Activated CD8-positive, alpha-beta memory T cell treated with anti-CD3 and anti-CD28 coated beads for 4 hours (primary cell): ENCODE results near the gene PRDM1.

Experiments used
- DNase-seq, 2 donors: peaks; one replicate each; pipeline ENCODE4 v3.0.0-alpha.2; 2020; ENCODE audit warnings: low read depth in 2 of 2

The PRDM1 gene

DNA sequence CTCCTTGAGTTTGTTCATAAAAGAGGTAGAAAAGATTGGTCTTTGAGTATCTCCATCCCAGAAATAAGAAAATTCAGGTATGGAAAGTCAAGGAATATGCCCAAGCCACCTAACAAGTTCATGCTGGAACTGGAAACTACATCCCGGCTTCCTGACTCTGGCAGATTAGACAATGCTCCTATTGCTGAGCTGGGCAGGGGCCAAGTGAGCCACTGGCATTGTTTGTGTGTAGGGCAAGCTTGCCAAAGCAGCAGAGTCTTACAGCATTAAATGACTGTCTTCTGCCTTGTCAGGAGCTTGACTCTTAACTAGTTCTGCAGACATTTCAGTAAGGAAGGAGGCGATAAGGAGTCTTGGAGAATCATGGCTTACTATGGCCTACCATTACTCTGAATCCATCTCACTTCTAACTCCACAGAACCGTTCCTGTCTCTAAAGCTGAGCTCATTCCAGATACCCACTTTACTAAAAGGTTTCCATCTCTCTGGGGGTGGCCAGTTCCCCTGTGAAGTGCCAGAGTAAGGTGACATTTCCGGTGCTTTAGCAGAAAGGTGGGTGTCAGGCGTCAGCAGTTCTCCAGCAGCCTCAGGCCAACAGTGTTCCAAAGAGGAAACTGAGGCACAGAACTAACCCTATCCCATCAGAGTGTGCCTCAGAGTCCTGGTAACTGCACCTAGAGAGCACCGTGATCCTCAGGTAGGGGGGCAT is 30.1 kb downstream of the PRDM1 start:
- DNase-seq = no peak

DNA sequence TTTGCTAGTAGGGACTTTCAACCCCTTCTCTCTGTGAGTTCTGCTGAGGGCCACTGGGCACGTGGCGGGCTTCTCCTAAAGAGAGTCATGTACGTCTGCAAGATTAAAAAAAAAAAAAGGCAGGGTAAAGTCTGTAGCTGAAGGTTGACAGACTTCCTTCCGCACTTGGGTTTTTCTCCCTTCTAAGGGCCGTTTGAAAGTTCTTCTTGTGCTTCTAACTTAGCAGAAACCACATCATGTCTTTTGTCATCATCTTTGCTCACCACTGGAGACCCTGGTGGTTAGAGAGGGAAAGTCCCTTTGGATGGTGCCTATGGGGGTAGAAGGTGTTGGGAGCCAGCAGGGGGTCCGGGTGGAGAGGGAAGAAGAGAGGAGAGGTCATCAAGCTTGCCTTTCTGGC is 31.4 kb downstream of the PRDM1 start:
- peak in 1 of 2 donors; percentile 46 for DNase-seq

DNA sequence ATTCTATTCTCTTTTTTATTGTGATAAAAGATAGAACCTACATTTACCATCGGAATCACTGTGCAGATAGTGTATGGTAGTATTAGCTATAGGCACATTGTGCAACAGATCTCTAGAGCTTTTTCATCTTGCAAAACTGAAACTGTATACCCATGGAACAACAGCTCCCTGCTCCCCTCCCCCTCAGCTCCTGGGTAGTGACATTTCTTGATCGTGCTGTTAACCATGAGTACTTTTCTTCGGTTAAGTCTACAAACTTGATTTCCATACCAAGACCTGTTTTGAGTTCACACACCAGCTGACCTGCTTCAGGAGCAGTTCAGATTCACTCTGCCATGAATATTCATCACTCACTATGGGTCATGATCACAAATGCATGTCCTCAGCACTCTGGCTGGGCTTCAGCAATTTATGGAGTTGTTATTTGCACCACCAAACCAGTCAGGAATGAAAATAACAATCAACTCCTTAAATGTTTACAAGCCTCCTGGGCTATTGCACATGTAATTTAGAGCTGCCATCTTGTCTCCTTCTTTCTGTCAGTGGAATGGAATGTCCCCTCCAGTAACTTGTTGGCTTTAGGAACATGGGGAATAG is 32.8 kb downstream of the PRDM1 start:
- DNase-seq = no peak

DNA sequence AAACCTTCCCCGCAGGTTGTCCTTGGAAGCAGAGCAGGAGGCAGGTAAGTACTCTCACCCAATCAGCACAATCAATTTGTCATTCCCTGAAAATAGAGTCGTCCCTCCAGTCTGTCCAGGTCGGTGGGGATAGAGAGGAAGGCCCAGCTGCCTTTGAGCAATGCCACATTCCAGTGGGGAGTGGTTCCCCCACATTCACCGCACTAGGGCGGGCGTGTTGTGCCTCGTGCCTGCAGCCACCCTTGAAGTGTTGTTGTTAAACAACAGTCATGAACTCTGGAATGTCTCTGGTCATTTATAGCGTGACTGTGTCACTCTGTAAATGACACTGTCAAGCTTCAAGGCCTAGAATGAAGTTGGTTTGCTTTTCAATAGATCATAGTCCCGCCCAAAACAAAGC is 33.4 kb downstream of the PRDM1 start:
- DNase-seq = no peak

DNA sequence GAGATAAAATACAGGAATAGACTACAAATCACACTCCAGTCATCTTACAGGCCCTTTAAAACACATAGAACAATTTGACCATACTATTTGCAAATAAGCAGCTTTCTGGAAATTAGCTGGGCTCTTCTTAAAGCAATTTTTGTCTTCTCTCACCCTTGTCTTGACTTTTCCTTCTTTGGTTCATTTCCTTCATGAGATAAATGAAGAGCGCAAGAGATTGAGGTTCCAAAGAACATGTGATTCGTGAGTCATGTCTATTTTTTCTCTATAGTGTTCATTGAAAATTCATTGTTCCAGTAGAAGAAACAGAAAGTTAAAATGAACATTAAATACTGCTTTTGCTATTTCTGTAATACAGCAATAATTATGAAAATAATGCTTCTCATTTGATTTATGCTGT is 33.9 kb downstream of the PRDM1 start:
- no peak for DNase-seq

DNA sequence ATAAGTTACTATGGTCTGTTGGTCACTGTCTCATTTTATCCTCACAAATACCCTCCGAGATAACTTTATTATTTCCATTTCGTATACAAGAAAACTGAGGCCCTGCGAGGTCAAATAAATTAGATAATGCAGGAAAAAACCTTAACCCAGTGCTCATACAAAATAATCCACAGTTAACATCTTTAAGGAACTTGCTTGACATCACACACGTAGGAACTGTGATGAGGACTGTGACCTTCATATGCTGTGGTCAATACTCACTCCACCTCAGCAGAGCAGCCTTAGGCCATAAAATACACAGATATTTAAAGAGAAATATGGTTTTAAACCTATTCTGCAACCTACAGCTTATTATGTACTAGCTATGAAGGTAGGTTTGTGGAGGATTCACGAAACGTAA is 34.3 kb downstream of the PRDM1 start:
- no peak for DNase-seq

DNA sequence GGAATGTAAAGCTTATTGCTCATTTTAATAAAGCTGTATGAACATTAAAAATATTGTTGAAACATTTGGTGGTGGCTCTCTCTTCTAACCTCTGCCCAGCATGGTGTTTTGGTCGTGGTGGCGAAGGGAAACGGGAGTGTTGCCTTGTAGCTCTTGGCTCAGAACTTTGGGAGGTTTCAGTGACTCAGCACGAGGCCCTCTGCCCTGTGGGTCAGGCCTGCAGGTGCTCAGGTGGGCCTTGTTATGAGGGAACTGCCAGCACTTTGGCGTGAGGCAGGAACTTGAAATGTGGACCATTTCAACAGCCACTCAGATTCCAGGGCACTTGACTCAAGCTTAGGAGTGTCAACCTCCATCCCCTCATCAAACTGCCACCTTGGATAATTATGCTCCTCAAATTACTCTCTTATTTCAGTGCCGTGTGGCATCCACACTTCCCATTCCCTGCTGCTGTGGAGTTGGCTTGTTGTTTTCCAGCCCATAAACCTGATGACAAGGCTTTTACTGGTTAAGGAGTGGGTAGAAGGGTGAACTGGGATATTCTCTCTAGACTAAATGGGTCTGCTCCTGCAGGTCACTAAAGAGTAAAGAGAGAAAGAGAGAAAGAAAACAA is 36.3 kb downstream of the PRDM1 start:
- no peak for DNase-seq

DNA sequence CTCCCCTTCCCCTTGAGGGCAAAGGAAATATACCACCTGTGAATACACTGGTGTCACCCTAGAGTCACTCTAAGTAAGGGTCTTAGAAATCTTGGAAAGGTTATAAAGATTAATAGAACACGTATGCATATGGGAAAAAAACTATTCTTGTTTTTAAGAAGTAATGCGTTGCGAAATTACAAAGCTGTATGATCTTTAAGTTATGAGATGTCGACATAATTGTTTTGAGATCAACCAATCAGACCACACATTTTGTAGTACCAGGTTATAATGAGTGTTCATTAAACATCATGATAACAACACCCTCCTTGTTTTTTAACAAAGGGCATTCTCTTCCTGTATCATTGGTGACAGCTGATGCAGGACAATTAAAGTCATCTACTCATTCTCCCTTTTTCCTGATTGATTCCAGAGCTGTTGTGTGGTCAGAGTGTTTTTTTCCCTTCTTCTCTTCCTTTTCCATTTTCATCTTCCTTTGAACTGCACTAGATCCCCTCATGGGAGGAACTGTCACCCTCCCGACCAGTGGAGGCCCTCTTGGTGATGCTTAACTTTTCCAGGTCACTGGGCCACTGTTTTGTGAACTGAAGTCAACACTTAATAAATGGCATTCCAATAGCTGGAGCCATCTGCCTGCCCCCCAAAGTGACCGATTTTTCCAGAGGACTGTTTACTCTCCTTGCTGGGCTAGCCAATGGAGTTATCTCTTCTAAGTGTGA is 37.0 kb downstream of the PRDM1 start:
- no peak for DNase-seq

DNA sequence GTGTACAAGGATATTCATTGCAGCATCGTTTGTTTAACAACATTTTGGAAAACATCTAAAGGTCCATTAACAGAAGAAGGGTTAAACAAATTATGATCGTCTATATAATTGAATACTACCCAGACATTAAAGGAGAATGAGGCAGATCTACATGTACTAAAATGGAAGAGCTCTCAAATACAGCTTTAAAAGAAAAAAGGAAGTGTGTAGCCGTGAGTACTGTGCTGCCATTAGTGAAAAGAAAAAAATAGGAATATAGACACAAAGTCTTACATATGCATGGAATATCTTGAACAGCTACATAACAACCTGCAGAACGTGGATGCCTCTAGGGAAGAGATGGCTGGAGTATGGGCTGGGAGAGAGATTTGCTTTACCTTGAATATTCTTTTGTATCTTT is 37.9 kb downstream of the PRDM1 start:
- DNase-seq = no peak

DNA sequence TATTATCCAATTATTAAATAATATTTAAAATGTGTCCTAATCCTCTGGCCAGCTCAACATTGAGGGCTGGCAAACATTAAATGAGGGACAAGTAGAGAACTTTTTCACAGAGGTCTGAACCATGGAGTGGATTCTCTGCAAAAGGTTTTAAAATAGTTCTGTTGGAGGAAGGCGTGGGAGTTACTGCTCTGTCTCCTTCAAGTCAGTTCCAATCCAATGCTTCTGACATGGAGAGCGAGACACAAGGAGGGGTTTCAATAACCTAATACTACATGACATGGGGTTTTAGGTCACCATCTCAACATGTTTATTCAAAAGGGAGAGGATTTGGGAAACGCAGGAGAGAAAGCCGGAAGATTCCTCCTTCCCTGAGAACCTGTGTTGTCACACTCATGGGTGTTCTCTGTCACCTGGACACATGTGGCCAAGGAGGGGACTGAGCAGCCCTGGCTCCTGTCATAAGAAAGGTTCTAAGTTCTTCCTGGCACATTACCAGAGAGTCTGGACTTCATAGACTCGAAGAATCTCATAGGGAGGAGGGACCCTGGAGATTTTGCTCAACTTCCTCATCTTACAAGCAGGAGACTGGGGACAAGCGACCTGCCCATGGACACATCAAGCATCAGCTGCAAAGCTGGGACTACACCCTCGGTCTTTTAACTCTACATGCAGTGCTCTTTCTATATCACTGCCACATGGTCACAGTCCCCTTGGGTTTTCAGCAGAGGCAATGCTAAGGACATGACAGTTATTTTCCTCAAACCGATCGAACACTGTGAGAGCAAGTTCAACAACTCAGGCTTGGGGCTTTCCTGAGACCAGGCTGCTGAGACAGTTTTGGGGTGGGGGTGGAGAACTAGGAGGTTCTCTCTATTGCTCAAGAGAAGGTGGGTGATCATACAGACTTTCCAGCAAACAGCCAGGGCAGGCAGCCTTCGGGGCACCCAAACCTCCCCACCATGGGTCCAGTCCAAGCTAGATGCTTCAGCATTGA is 38.6 kb downstream of the PRDM1 start:
- no peak for DNase-seq

DNA sequence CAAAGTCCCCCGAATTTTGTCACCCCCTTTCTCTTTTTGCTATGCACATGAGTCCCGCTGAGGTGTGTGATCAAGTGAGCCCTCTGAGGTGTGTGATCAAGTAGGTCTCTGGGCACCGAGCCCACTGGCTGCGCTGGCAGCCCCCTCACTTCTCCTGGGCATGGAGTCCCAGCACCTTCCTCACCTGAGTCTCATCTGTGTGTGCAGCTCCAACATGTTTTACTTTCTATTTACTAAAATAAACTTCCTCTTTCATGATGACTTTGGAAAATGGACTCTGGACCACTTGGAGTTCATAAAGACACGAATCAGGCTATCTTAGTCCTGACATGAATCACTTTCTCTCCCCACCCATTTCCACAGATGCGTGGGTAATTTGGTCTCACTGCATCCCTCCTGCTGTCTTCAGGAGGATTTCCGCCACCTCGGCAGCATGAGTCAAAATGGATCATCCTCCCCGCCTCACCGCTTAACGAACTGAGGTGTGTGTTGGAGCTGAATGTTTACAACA is 39.8 kb downstream of the PRDM1 start:
- no peak for DNase-seq

DNA sequence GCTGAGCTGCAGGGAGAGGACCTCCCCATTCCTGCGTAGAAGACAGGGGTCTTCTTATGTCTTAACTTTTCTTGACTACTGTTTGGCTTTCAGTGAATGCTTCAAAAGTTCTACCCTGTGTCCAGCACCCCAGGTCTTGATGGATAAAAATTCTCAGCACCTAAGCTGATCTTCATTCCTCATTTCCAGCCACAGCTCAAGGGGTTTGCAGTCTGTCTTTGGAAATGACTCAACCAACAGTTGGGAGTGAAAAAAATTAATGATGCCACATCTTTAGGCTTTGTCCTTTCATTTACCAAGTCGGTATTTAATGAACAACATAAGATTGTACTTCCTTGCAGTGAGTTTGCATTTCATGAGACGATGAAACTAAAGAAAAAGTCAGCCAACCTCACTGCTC is 40.3 kb downstream of the PRDM1 start:
- no peak for DNase-seq

DNA sequence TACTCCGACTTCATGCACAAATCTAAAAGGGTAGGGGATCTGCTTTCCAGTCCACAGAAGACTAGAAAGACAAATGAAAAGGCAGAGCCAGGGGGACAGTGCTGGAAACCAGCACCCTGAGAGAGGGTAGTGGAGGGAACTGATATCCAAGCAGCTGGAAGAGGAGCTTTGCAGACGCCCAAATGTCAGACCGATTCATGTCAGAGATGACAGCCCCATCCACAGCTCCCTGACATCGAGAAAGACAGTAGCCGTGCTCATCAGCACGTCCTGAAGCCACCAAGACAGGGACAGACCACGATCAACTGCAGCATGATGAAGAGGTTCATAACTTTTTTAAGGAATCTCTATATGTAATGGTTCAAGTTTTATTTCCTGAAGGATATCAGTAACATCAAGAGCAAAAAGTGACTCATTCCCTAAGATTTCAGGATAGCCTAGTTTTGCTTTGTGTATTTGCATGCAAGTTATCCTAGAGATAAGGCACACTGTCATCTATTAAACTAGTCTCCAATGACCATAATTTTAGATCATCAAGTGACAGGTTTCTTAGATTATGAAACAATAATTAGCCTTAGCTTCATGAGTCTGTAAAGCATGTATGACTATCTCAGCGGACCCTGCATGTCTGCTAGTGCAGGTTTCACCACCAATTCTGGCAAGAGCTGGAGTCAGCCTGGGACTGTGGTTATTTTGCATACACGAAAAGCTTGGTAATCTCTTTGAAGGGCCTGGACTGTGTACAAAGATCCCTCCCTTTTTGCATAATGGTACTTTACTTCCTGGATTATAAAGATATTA is 43.0 kb downstream of the PRDM1 start:
- DNase-seq = no peak

DNA sequence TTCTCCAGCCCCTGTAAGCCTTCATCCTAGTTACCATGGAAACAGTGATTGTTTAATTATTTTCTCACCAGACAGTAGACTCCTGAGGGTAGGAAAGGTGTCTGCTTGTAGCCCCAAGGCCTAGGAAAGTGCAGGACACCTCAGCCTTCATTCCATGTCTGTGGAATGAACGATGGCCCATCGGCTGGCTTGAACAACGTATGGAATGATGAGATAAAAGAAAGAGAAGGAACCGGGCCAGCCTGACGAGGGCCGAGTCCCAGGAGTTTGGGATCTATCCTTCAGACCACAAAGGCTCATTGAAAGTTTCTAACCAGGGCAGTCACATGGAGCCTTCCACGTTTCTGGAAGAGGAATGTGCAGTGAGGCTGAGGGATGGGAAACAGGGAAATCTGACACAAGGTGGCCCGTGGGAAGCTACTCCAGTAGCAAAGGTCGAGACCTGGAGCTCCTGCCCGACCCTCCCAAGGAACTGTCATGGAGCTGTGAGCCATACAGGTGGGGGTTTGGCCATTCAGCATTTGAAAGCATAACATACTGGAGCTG is 46.1 kb downstream of the PRDM1 start:
- no peak for DNase-seq

DNA sequence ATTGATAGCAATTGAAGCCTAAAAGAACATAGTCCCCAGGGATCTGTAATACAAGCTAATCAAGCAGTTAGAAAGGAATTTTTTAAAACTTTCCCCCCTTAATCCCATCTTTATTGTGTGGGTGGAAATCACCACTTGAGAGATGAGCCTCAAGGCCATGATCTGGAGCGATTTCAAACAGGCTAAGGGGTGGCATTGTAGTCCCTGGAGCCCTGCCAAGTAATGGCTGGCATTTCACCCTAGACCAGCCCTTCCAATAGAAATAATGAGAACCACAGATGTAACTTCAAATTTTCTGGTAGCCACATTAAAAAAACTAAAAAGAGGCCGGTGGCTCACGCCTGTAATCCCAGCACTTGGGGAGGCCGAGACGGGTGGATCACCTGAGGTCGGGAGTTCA is 46.9 kb downstream of the PRDM1 start:
- no peak for DNase-seq

DNA sequence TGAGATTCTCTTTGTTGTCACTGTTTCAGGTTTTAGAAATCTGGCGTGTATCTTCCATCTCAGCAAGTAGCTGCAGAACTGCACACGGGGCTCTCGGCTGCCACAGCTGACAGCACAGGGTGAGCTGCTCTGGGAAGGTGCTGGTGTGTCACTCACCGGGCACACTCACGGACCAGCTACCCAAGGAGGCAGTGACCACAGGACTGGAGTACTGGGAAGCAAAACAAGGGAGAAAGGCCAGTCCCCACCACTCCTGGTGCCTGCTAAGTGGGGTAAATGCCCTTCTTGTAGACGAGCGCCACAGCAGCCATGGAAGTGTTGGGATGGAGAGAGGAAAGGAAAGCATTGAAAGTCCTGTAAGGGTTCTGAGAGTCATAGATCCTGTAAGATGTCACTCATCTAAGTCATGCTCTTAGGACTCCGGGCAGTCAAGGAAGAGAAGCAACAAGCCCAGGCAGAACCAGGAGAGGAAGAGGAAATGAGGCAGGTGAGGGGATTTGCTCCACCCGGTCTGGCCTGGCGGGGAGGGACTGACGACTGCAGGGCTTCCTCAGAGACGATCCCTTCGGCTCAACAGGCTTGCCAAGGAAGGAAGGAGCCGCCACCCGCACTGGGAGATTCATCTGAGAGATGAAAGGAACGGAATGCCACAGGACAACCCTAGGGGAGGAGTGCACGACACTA is 48.1 kb downstream of the PRDM1 start:
- no peak for DNase-seq

DNA sequence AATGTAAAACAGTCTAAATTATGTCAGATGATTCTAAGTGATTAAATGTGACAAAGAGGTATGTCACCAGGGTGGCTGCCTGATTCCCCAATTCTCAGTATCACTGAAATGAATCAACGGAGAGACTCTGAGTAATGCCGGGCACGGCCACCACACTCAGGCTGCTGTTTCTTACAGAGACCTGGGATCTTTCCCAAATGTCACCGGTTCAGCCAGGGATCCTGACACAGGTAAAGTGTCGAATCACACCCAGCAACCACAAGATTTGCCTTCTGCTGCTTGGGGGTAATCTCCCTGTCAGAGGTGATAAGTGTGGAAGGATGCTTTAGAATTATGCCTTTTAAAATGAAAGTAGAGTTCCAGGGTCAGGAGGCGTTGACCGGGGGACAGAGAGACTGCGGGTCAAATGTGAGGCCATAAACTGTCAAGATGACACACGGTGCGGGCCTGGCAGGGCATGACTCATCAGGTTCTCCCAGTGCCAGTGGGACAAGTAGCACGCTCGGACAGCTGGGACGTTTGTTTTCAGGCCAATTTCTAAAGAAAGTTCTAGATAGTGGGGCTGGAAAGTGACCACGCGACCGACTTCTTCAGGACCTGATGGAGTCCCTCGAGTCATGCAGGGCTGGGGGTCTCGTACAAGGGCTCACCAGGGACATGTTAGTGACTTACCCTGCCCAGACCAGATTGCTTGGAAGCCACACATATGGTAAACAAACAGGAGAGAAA is 48.9 kb downstream of the PRDM1 start:
- DNase-seq = no peak

DNA sequence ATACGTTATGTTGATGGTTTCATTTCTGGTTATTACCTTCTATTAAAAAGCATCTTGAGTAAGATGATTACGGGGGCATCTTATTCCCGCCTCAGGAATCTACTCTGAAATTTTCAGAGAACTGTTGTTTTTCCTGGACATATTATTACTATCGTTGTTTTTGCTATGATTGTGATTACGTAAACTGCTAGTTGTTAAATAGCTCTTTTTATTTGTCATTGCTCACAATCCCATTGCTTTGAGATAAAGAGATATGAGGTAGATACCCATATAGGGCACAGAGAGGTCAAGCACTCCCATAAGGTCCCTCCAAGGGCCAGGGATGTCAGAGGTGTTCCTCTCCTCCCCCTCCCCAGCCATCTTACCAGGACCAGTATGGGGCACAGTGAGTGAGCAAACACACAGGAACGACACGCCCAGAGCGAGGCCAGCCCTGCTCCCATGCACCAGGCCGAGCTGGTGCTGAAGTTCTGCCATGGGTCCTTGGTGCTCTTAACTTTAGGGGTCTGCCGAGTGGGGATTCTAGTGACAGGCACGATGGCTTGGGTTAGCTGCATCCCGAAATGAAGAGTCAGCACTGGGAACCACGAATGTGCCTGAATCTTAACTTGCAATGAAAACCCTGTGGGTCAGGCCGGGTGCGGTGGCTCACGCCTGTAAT is 49.9 kb downstream of the PRDM1 start:
- DNase-seq = no peak
